Panc1 (cell line): ENCODE data around the gene RYR3. TPM values are rescaled to one million over a fixed set of nuclear protein-coding genes. Genes with fewer than 3 reads are reported as not detected.

Source experiments
- ATAC-seq: fragments of 200-7000 bp; cut with Tn5 transposase; 2 replicates; pipeline ENCODE4 v1.9.1; 2020; ENCODE audit warnings: mild to moderate bottlenecking, moderate library complexity
- BruUV-seq: library from RNA; stranded (reverse); fragments of 400-500 nt; replicated peaks from 2 replicates; lab custom pipeline; 2021; lab: Mats Ljungman, UMichigan
- CTCF ChIA-PET: fragments of 300-600 bp; sonication (Branson Sonifier 250); formaldehyde crosslinking; loops from one replicate; lab custom pipeline; 2022; ENCODE audit warnings: antibody characterized with exemption; lab: Charles Lee
- POLR2A ChIA-PET: fragments of 300-600 bp; sonication (Branson Sonifier 250); formaldehyde crosslinking; loops from one replicate; lab custom pipeline; 2022; ENCODE audit warnings: antibody characterized with exemption; lab: Charles Lee
- DNase-seq: peaks from one replicate; pipeline ENCODE4 v3.0.0-alpha.2; 2010; ENCODE audit warnings: low read depth, low spot score
- H3K27ac ChIP-seq: 2 replicates; pipeline ENCODE4 v1.5.1; 2011; ENCODE audit warnings: mild to moderate bottlenecking, low read length, inconsistent platforms
- H3K27me3 ChIP-seq: fragments of 200-500 bp; sonication (Bioruptor generic); 2 replicates; pipeline ENCODE4 v1.6.0; 2014; ENCODE audit warnings: low read length, inconsistent platforms; ENCODE audit not compliant: control insufficient read depth, insufficient read depth
- H3K36me3 ChIP-seq: fragments of 200-500 bp; sonication (Bioruptor generic); 2 replicates; pipeline ENCODE4 v1.5.1; 2014; ENCODE audit warnings: inconsistent platforms, mild to moderate bottlenecking, low read length, moderate library complexity; ENCODE audit not compliant: control insufficient read depth, insufficient read depth
- H3K4me1 ChIP-seq: 2 replicates; pipeline ENCODE4 v1.5.1; 2011; ENCODE audit warnings: inconsistent platforms, mild to moderate bottlenecking, low read length, moderate library complexity; ENCODE audit not compliant: control insufficient read depth, insufficient read depth
- H3K4me3 ChIP-seq, 2 experiments: 2 replicates each; pipeline ENCODE4 v1.5.1; 2011 to 2012; ENCODE audit warnings: low read depth in 2 of 2, low read length in 2 of 2, mild to moderate bottlenecking in 2 of 2, inconsistent platforms in 1 of 2, moderate library complexity in 1 of 2
- H3K9me3 ChIP-seq: fragments of 200-500 bp; sonication (Bioruptor generic); 2 replicates; pipeline ENCODE4 v1.5.1; 2014; ENCODE audit warnings: low read depth, mild to moderate bottlenecking, inconsistent platforms, low read length, moderate library complexity; ENCODE audit not compliant: control insufficient read depth, insufficient read depth
- CTCF ChIP-seq: fragments of 450-650 bp; IDR thresholded peaks from 2 replicates; pipeline ENCODE4 v1.5.1; 2017; ENCODE audit warnings: mild to moderate bottlenecking
- POLR2AphosphoS5 ChIP-seq: IDR thresholded peaks from 2 replicates; pipeline ENCODE4 v1.6.1; 2012; ENCODE audit warnings: mild to moderate bottlenecking, low read depth, low read length, moderate library complexity
- REST ChIP-seq, 2 experiments: IDR thresholded peaks; 2 replicates each; pipeline ENCODE4 v1.6.1; 2011 to 2012; ENCODE audit warnings: low read depth in 2 of 2, control low read depth in 1 of 2, low read length in 1 of 2, mild to moderate bottlenecking in 1 of 2, moderate library complexity in 1 of 2; ENCODE audit not compliant: insufficient read depth in 1 of 2
- SIN3A ChIP-seq: IDR thresholded peaks from 2 replicates; pipeline ENCODE4 v1.6.1; 2012; ENCODE audit warnings: low read depth, mild to moderate bottlenecking, low read length, moderate library complexity, borderline replicate concordance; ENCODE audit not compliant: insufficient read depth
- TCF7L2 ChIP-seq: IDR thresholded peaks from 2 replicates; pipeline ENCODE4 v1.6.1; 2011; ENCODE audit warnings: mild to moderate bottlenecking, low read depth, low read length, inconsistent platforms
- in situ Hi-C: cut with HindIII; loops from 2 replicates; pipeline ENCODE4 v1.10.0; 2016; ENCODE audit warnings: low sequenced_read_pairs, low pct_unique_long_range_greater_than_20kb
- intact Hi-C: fragments of 100-400 bp; cut with micrococcal nuclease; formaldehyde crosslinking; loops from one replicate; pipeline ENCODE4 v1.10.0; 2022; ENCODE audit not compliant: unreplicated experiment
- total RNA-seq: library from RNA; stranded (reverse); gene quantifications from one replicate; pipeline ENCODE4 v1.2.1, GENCODE V29; 2021; ENCODE audit not compliant: unreplicated experiment

The RYR3 gene
- total RNA-seq, 1 experiment from 2014 or later: not detected

- no peaks in the 10 kb centered on the region for H3K4me1 ChIP-seq
- intact Hi-C loops: no loop called here
- in situ Hi-C loops: no loop called here
- H3K4me3 ChIP-seq: no peak overlapping the region
- H3K9me3 ChIP-seq: no peaks in the 10 kb centered on the region
- H3K27ac ChIP-seq: no peak overlapping the region
- BruUV-seq: no TSS peak
- no peak for ATAC-seq
- no peaks in the 10 kb centered on the region for H3K36me3 ChIP-seq
- DNase-seq: no peak
- ChIA-PET POLR2A (no interaction called here), CTCF (no interaction called here)
- H3K27me3 ChIP-seq: 0 out of 2 replicates have a peak, but pooled peaks cover 5% of the 10 kb centered on the region
- no peak for TF ChIP-seq CTCF
- no peak for TF ChIP-seq POLR2AphosphoS5
- no peak for TF ChIP-seq SIN3A
- TF ChIP-seq TCF7L2: no peak
- TF ChIP-seq REST (IDR thresholded peaks at IDR 0.05; ENCODE audit: insufficient read depth in 1 of 2, low read depth in 2 of 2, low read length in 1 of 2): no peak
Measured at GRCh38 chr15:33419701-33420100, 108.9 kb downstream of the RYR3 start.

- Histone ChIP-seq H3K9me3 (no peaks in the 10 kb centered on the region), H3K4me3 (no peak overlapping the region), H3K27ac (no peak overlapping the region), H3K36me3 (no peaks in the 10 kb centered on the region), H3K27me3 (0 out of 2 replicates have a peak, but pooled peaks cover 6% of the 10 kb centered on the region), H3K4me1 (no peaks in the 10 kb centered on the region)
- TF ChIP-seq TCF7L2 (no peak), CTCF (no peak), POLR2AphosphoS5 (no peak), SIN3A (no peak), REST (IDR thresholded peaks at IDR 0.05; ENCODE audit: insufficient read depth in 1 of 2, low read depth in 2 of 2, low read length in 1 of 2) (no peak)
- ATAC-seq (no peak), DNase-seq (no peak)
- in situ Hi-C loops (no loop called here), intact Hi-C loops (no loop called here)
- BruUV-seq: no TSS peak
- ChIA-PET CTCF (no interaction called here), POLR2A (no interaction called here)
Measured at GRCh38 chr15:33424025-33424424, 113.3 kb downstream of the RYR3 start.
